ENCODE data around the gene TXNIP.

TXNIP gene

DNA sequence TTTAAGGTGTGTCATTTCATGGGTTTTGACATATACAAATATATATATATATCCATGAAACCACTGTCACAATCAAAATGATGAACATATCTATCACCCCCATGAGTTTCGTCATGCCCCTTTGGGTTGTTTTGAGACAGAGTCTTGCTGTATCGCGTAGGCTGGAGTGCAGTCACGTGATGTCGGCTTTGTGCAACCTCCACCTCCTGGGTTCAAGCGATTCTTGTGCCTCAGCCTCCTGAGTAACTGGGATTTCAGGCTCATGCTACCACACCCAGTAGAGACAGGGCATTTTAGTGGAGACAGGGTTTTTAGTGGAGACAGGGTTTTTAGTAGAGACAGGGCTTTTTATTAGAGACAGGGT lies 17.2 kb upstream of the TXNIP start:
- H3K27ac ChIP-seq (ENCODE audit: low read length, poor library complexity, severe bottlenecking): no peak overlapping the region
- no peaks in the 10 kb centered on the region for H3K79me1 ChIP-seq (replicated peaks; ENCODE audit: low read length, poor library complexity, severe bottlenecking)
- WGBS: 89% methylated on average over 6 of the region's 6 CpGs
- DNase-seq: no peak
- H3K9me3 ChIP-seq (ENCODE audit: control insufficient read depth, low read length): no peaks in the 10 kb centered on the region
- H2BK120ac ChIP-seq (ENCODE audit: low read depth, low read length): no peak overlapping the region
- H3K27me3 ChIP-seq (ENCODE audit: control insufficient read depth in 1 of 2, insufficient read depth in 1 of 2, low read length in 2 of 2): peaks cover 0 to 17% of the 10 kb centered on the region in 2 experiments
- H2BK12ac ChIP-seq (ENCODE audit: low read length in 2 of 2): no peak overlapping the region
- H2AFZ ChIP-seq (ENCODE audit: low read depth, low read length): no peak overlapping the region
- peak overlapping the region; percentile 72 for H3K9ac ChIP-seq (ENCODE audit: low read length)
- no peak overlapping the region for H3K23ac ChIP-seq (ENCODE audit: low read length in 2 of 2)
- H3K4me1 ChIP-seq (ENCODE audit: control insufficient read depth, insufficient read depth, low read depth, low read length): no peaks in the 10 kb centered on the region
- no peak overlapping the region for H4K8ac ChIP-seq (ENCODE audit: low read length)
- no peak overlapping the region for H3K4me3 ChIP-seq (ENCODE audit: insufficient read depth in 1 of 2, low read depth in 1 of 2, low read length in 2 of 2)
- H3K14ac ChIP-seq (ENCODE audit: low read length in 2 of 2): no peak overlapping the region
- no peak overlapping the region for H2BK15ac ChIP-seq (ENCODE audit: low read depth, poor library complexity, severe bottlenecking)
- H3K4me2 ChIP-seq (ENCODE audit: low read length, poor library complexity, severe bottlenecking): no peak overlapping the region
- no peak overlapping the region for H4K91ac ChIP-seq (ENCODE audit: low read length)
- H2BK5ac ChIP-seq (ENCODE audit: low read depth, low read length, poor library complexity, severe bottlenecking): no peak overlapping the region
- no peaks in the 10 kb centered on the region for H3K36me3 ChIP-seq (ENCODE audit: control insufficient read depth in 1 of 2, insufficient read depth in 2 of 2, low read depth in 1 of 2, low read length in 2 of 2)
- H2AK5ac ChIP-seq (ENCODE audit: low read length, severe bottlenecking): peak overlapping the region; percentile 53
- H3K4ac ChIP-seq (ENCODE audit: low read depth in 1 of 2, low read length in 2 of 2): no peak overlapping the region
- no peak overlapping the region for H3K18ac ChIP-seq (ENCODE audit: low read depth in 1 of 2, low read length in 2 of 2)

DNA sequence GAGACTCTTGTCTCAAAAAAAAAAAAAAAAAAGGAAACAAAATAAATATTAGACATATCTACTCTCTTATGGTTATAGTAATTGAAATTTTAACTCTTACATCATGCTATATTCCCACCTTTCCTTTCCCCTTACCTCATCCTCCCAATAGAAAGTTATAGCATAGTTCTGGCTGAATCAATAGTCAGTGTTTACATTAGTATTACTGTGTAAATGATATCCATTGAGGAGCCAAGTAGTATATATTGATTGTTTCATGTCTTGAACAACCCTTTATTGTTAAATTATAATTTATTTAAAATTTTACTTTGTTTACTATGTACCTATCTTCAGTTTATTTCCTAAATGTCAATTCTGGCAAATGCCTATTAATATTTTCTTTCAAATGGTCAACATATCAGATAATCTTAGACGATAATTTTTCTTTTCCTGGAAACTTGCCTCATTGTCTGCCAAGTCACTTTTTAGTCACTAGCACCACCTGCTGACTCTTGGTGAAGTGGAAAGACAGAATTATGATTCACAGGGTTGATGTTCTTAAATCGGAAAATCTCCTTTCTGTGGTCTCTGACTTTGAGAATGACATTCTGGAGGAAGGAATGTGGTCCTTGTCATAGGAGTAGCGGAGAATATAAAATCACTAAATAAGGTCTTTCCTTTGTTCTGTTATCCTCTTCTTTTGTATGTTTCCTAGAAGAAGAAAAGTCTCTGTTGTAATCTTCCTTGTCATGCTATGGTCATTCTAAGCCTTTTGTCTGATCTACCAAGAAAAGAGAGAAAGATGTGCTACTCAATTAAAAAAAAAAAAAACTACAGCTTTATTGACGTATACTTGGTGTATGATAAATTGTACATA lies 16.6 kb upstream of the TXNIP start:
- no peak overlapping the region for H3K4ac ChIP-seq (ENCODE audit: low read depth in 1 of 2, low read length in 2 of 2)
- no peak overlapping the region for H2BK15ac ChIP-seq (ENCODE audit: low read depth, poor library complexity, severe bottlenecking)
- H3K9ac ChIP-seq (ENCODE audit: low read length): peak overlapping the region; percentile 72
- no peaks in the 10 kb centered on the region for H3K36me3 ChIP-seq (ENCODE audit: control insufficient read depth in 1 of 2, insufficient read depth in 2 of 2, low read depth in 1 of 2, low read length in 2 of 2)
- H3K4me3 ChIP-seq (ENCODE audit: insufficient read depth in 1 of 2, low read depth in 1 of 2, low read length in 2 of 2): no peak overlapping the region
- no peak overlapping the region for H2AK5ac ChIP-seq (ENCODE audit: low read length, severe bottlenecking)
- no peak overlapping the region for H4K91ac ChIP-seq (ENCODE audit: low read length)
- no peak overlapping the region for H3K18ac ChIP-seq (ENCODE audit: low read depth in 1 of 2, low read length in 2 of 2)
- no peaks in the 10 kb centered on the region for H3K79me1 ChIP-seq (replicated peaks; ENCODE audit: low read length, poor library complexity, severe bottlenecking)
- no peak overlapping the region for H3K23ac ChIP-seq (ENCODE audit: low read length in 2 of 2)
- H3K9me3 ChIP-seq (ENCODE audit: control insufficient read depth, low read length): no peaks in the 10 kb centered on the region
- no peak overlapping the region for H2BK120ac ChIP-seq (ENCODE audit: low read depth, low read length)
- H3K14ac ChIP-seq (ENCODE audit: low read length in 2 of 2): no peak overlapping the region
- no peaks in the 10 kb centered on the region for H3K4me1 ChIP-seq (ENCODE audit: control insufficient read depth, insufficient read depth, low read depth, low read length)
- no peak overlapping the region for H3K27ac ChIP-seq (ENCODE audit: low read length, poor library complexity, severe bottlenecking)
- peaks cover 0 to 11% of the 10 kb centered on the region in 2 experiments for H3K27me3 ChIP-seq (ENCODE audit: control insufficient read depth in 1 of 2, insufficient read depth in 1 of 2, low read length in 2 of 2)
- H3K4me2 ChIP-seq (ENCODE audit: low read length, poor library complexity, severe bottlenecking): no peak overlapping the region
- no peak overlapping the region for H2BK12ac ChIP-seq (ENCODE audit: low read length in 2 of 2)
- 30% methylated on average over 2 of the region's 4 CpGs for WGBS
- no peak overlapping the region for H4K8ac ChIP-seq (ENCODE audit: low read length)
- no peak overlapping the region for H2AFZ ChIP-seq (ENCODE audit: low read depth, low read length)
- DNase-seq: peak; percentile 82
- H2BK5ac ChIP-seq (ENCODE audit: low read depth, low read length, poor library complexity, severe bottlenecking): no peak overlapping the region

DNA sequence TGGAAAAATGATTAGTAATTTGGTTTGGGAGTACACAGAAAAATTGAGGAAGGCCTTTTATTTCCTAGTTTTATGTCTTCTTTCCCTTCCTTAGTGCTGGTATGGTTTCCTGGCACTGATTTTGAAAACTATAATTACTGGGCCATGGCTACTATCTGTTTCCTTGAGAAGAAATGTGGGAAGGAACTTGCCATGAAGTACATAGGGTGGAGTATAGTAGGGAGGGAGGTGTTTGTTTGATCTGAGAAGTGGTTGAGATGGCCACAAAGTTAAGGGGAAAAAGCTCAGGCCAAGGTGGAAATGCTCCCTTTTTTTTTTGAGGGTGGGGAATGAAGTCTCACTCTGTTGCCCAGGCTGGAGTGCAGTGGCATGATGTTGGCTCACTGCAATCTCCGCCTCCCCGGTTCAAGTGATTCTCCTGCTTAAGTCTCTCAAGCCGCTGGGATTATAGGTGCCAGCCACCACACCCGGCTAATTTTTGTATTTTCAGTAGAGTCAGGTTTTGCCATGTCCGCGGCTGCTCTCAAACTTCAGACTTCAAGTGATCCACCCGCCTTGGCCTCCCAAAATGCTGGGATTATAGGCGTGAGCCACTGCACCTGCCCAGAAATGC lies 13.9 kb upstream of the TXNIP start:
- Histone ChIP-seq H2BK5ac (ENCODE audit: low read depth, low read length, poor library complexity, severe bottlenecking) (no peak overlapping the region), H3K14ac (ENCODE audit: low read length in 2 of 2) (no peak overlapping the region), H3K27me3 (ENCODE audit: control insufficient read depth in 1 of 2, insufficient read depth in 1 of 2, low read length in 2 of 2) (no peaks in the 10 kb centered on the region), H3K9me3 (ENCODE audit: control insufficient read depth, low read length) (no peaks in the 10 kb centered on the region), H3K18ac (ENCODE audit: low read depth in 1 of 2, low read length in 2 of 2) (no peak overlapping the region), H2BK120ac (ENCODE audit: low read depth, low read length) (no peak overlapping the region), H3K4me1 (ENCODE audit: control insufficient read depth, insufficient read depth, low read depth, low read length) (no peaks in the 10 kb centered on the region), H4K8ac (ENCODE audit: low read length) (no peak overlapping the region), H4K91ac (ENCODE audit: low read length) (no peak overlapping the region), H3K4ac (ENCODE audit: low read depth in 1 of 2, low read length in 2 of 2) (no peak overlapping the region), H3K4me2 (ENCODE audit: low read length, poor library complexity, severe bottlenecking) (no peak overlapping the region), H3K27ac (ENCODE audit: low read length, poor library complexity, severe bottlenecking) (no peak overlapping the region), H3K23ac (ENCODE audit: low read length in 2 of 2) (no peak overlapping the region), H2BK15ac (ENCODE audit: low read depth, poor library complexity, severe bottlenecking) (no peak overlapping the region), H3K36me3 (ENCODE audit: control insufficient read depth in 1 of 2, insufficient read depth in 2 of 2, low read depth in 1 of 2, low read length in 2 of 2) (no peaks in the 10 kb centered on the region), H3K9ac (ENCODE audit: low read length) (no peak overlapping the region), H3K4me3 (ENCODE audit: insufficient read depth in 1 of 2, low read depth in 1 of 2, low read length in 2 of 2) (no peak overlapping the region), H2BK12ac (ENCODE audit: low read length in 2 of 2) (no peak overlapping the region), H2AK5ac (ENCODE audit: low read length, severe bottlenecking) (no peak overlapping the region), H2AFZ (ENCODE audit: low read depth, low read length) (no peak overlapping the region), H3K79me1 (replicated peaks; ENCODE audit: low read length, poor library complexity, severe bottlenecking) (no peaks in the 10 kb centered on the region)
- no peak for DNase-seq
- WGBS: 98% methylated on average over 8 of the region's 8 CpGs

DNA sequence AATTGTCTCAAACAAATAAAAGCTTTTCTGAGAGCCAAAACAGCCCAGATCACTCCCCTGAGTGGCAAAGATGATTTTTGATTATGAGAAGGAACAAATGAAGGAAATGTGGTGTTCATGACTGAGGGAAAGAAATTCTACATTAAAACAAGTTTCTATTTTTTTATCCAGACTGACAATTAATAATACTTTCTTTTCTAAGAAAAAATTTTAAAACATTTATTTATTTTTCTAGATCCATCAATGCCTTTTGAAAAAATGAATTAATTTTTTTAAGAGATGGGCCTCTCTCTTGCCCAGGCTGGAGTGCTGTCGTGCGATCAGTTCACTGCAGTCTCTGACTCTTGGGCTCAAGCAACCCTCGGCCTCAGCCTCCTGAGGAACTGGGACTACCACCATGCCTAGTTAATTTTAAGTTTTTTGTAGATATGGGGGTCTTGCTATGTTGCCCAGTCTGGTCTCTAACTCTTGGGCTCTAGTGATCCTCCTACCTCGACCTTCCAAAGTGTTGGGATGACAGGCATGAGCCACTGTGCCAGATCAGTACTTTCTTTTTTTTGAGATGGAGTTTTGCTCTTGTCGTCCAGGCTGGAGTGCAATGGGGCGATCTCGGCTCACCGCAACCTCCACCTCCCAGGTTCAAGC lies 11.2 kb upstream of the TXNIP start:
- Histone ChIP-seq H3K79me1 (replicated peaks; ENCODE audit: low read length, poor library complexity, severe bottlenecking) (no peaks in the 10 kb centered on the region), H2BK120ac (ENCODE audit: low read depth, low read length) (no peak overlapping the region), H3K4me2 (ENCODE audit: low read length, poor library complexity, severe bottlenecking) (no peak overlapping the region), H3K36me3 (ENCODE audit: control insufficient read depth in 1 of 2, insufficient read depth in 2 of 2, low read depth in 1 of 2, low read length in 2 of 2) (no peaks in the 10 kb centered on the region), H2AFZ (ENCODE audit: low read depth, low read length) (no peak overlapping the region), H3K9me3 (ENCODE audit: control insufficient read depth, low read length) (no peaks in the 10 kb centered on the region), H3K27me3 (ENCODE audit: control insufficient read depth in 1 of 2, insufficient read depth in 1 of 2, low read length in 2 of 2) (no peaks in the 10 kb centered on the region), H3K4ac (ENCODE audit: low read depth in 1 of 2, low read length in 2 of 2) (no peak overlapping the region), H3K27ac (ENCODE audit: low read length, poor library complexity, severe bottlenecking) (no peak overlapping the region), H2BK15ac (ENCODE audit: low read depth, poor library complexity, severe bottlenecking) (no peak overlapping the region), H3K18ac (ENCODE audit: low read depth in 1 of 2, low read length in 2 of 2) (no peak overlapping the region), H3K4me3 (ENCODE audit: insufficient read depth in 1 of 2, low read depth in 1 of 2, low read length in 2 of 2) (no peak overlapping the region), H3K14ac (ENCODE audit: low read length in 2 of 2) (no peak overlapping the region), H2BK5ac (ENCODE audit: low read depth, low read length, poor library complexity, severe bottlenecking) (no peak overlapping the region), H2BK12ac (ENCODE audit: low read length in 2 of 2) (no peak overlapping the region), H4K91ac (ENCODE audit: low read length) (no peak overlapping the region), H3K4me1 (ENCODE audit: control insufficient read depth, insufficient read depth, low read depth, low read length) (no peaks in the 10 kb centered on the region), H3K9ac (ENCODE audit: low read length) (peak overlapping the region; percentile 76), H2AK5ac (ENCODE audit: low read length, severe bottlenecking) (peak overlapping the region; percentile 31), H4K8ac (ENCODE audit: low read length) (no peak overlapping the region), H3K23ac (ENCODE audit: low read length in 2 of 2) (no peak overlapping the region)
- 84% methylated on average over 8 of the region's 8 CpGs for WGBS
- no peak for DNase-seq

All from mesenchymal stem cell (in vitro differentiated cells and primary cell).